Dermis microvascular lymphatic vessel endothelial cell (primary cell): Measurements from ENCODE around the gene CCDC194. TPM values are rescaled to one million over a fixed set of nuclear protein-coding genes. Genes with fewer than 3 reads are reported as not detected.
"Not testable (repeated sequence)": the region's sequence is repeated elsewhere in the genome, so short reads cannot be mapped to it uniquely, and the experiment has no call there.

Experiments
- DNase-seq, 2 donors: peaks; one replicate each; pipeline versions ENCODE4 v3.0.0 to v3.0.0-alpha.2; 2010; ENCODE audit warnings: low read depth in 2 of 2
- total RNA-seq: library from RNA; depleted of rRNA; stranded (reverse); fragments of >200 nt; gene quantifications from 2 replicates; pipeline ENCODE4 v1.2.1, GENCODE V29; 2014

CCDC194 gene
- total RNA-seq, 1 donor from 2014 or later = not detected

- peak; percentile 20 to 81 for DNase-seq
Observed at GRCh38 chr19:17376935-17377600, 16.9 kb downstream of the CCDC194 start, which contains the start of gene PLVAP. PLVAP (minus strand) TSS chr19:17377342; CDS start chr19:17377288, 54 bp downstream.

- DNase-seq = peak; percentile 39 to 62
Observed at GRCh38 chr19:17370026-17370587, 23.9 kb downstream of the CCDC194 start.

GRCh38 chr19:17365361-17365760 lies 28.6 kb downstream of the CCDC194 start:
- no peak for DNase-seq

GRCh38 chr19:17363852-17364605 lies 30.0 kb downstream of the CCDC194 start:
- DNase-seq = not testable (repeated sequence)

GRCh38 chr19:17359905-17360800 lies 33.8 kb downstream of the CCDC194 start:
- DNase-seq = no peak

GRCh38 chr19:17358395-17358794 lies 35.6 kb downstream of the CCDC194 start:
- DNase-seq = no peak

- no peak for DNase-seq
Observed at GRCh38 chr19:17357724-17358123, 36.3 kb downstream of the CCDC194 start.

- no peak for DNase-seq
Observed at GRCh38 chr19:17357078-17357666, 36.8 kb downstream of the CCDC194 start.

GRCh38 chr19:17353386-17353785 lies 40.6 kb downstream of the CCDC194 start:
- no peak for DNase-seq

GRCh38 chr19:17352608-17353280 lies 41.3 kb downstream of the CCDC194 start:
- no peak for DNase-seq

- DNase-seq = no peak
Observed at GRCh38 chr19:17351815-17352435, 42.1 kb downstream of the CCDC194 start.

GRCh38 chr19:17348700-17349099 lies 45.3 kb downstream of the CCDC194 start:
- peak; percentile 86 to 93 for DNase-seq

GRCh38 chr19:17347877-17348276 lies 46.1 kb downstream of the CCDC194 start:
- DNase-seq = no peak

GRCh38 chr19:17347361-17347760 lies 46.6 kb downstream of the CCDC194 start:
- peak in 1 of 2 donors; percentile 57 for DNase-seq

GRCh38 chr19:17346109-17346671 lies 47.8 kb downstream of the CCDC194 start:
- DNase-seq = peak in 1 of 2 donors; percentile 64

- DNase-seq = no peak
Observed at GRCh38 chr19:17341845-17342244, 52.2 kb downstream of the CCDC194 start.

GRCh38 chr19:17341386-17341785 lies 52.6 kb downstream of the CCDC194 start:
- DNase-seq = no peak

GRCh38 chr19:17340871-17341357 lies 53.1 kb downstream of the CCDC194 start:
- no peak for DNase-seq
